Astrocyte of the spinal cord (primary cell): Measurements from ENCODE around the gene NARS2.
"Not testable (repeated sequence)": the region's sequence is repeated elsewhere in the genome, so short reads cannot be mapped to it uniquely, and the experiment has no call there.

Experiments
- DNase-seq: peaks from one replicate; pipeline ENCODE4 v3.0.0; 2011; ENCODE audit warnings: low read depth, low spot score
- H3K4me3 ChIP-seq: 2 replicates; pipeline ENCODE4 v1.5.1; 2011; ENCODE audit warnings: low read depth, mild to moderate bottlenecking, low read length, moderate library complexity
- CTCF ChIP-seq: IDR thresholded peaks from 2 replicates; pipeline ENCODE4 v1.5.1; 2012; ENCODE audit warnings: low read depth, mild to moderate bottlenecking, low read length, inconsistent platforms
- in situ Hi-C: cut with HindIII; loops from 2 replicates; pipeline ENCODE4 v1.10.0; 2017; ENCODE audit warnings: low sequenced_read_pairs

NARS2 gene

GRCh38 chr11:78555592-78555991 is 19.1 kb downstream of the NARS2 start:
- no peak for DNase-seq
- H3K4me3 ChIP-seq: no peak overlapping the region
- TF ChIP-seq CTCF: no peak
- in situ Hi-C loops: no loop called here

- H3K4me3 ChIP-seq: no peak overlapping the region
- in situ Hi-C loops: no loop called here
- no peak for TF ChIP-seq CTCF
- DNase-seq: no peak
Observed at GRCh38 chr11:78552881-78553280, 21.8 kb downstream of the NARS2 start.

- DNase-seq, H3K4me3 ChIP-seq, in situ Hi-C loops: not testable (repeated sequence)
Observed at GRCh38 chr11:78552139-78552538, 22.5 kb downstream of the NARS2 start.

- no peak overlapping the region for H3K4me3 ChIP-seq
- in situ Hi-C loops: no loop called here
- DNase-seq: no peak
- TF ChIP-seq CTCF: no peak
Observed at GRCh38 chr11:78551066-78551465, 23.6 kb downstream of the NARS2 start.

GRCh38 chr11:78549624-78550409 is 24.8 kb downstream of the NARS2 start:
- DNase-seq: no peak
- H3K4me3 ChIP-seq: no peak overlapping the region
- no peak for TF ChIP-seq CTCF
- in situ Hi-C loops: no loop called here

- TF ChIP-seq CTCF: no peak
- H3K4me3 ChIP-seq: no peak overlapping the region
- in situ Hi-C loops: no loop called here
- DNase-seq: no peak
Observed at GRCh38 chr11:78548911-78549590, 25.6 kb downstream of the NARS2 start.
